GM12878 (cell line): Measurements from ENCODE around the gene ZDHHC1. TPM values are rescaled to one million over a fixed set of nuclear protein-coding genes. Genes with fewer than 3 reads are reported as not detected.

Experiments
- ATAC-seq: fragments of 200-7000 bp; cut with Tn5 transposase; 3 replicates; pipeline ENCODE4 v1.9.1; 2020; ENCODE audit warnings: mild to moderate bottlenecking, moderate library complexity
- BruUV-seq: library from RNA; stranded (reverse); fragments of 400-500 nt; replicated peaks from 2 replicates; lab custom pipeline; 2021; lab: Mats Ljungman, UMichigan
- CTCF ChIA-PET: fragments of 300-600 bp; sonication (Branson Sonifier 250); formaldehyde crosslinking; extraction: SDS; loops from one replicate; lab custom pipeline; 2021; ENCODE audit warnings: inconsistent platforms; lab: Yijun Ruan, JAX
- POLR2A ChIA-PET: fragments of 350-600 bp; formaldehyde crosslinking; extraction: SDS; loops from one replicate; lab custom pipeline; 2021; ENCODE audit warnings: inconsistent platforms; lab: Charles Lee
- RAD21 ChIA-PET: fragments of 300-600 bp; sonication (Branson Sonifier 250); formaldehyde crosslinking; loops from one replicate; lab custom pipeline; 2023; ENCODE audit warnings: antibody characterized with exemption; ENCODE audit not compliant: unreplicated experiment; lab: Charles Lee
- SMC1A ChIA-PET: fragments of 300-600 bp; sonication (Branson Sonifier 250); formaldehyde crosslinking; loops from one replicate; lab custom pipeline; 2023; ENCODE audit not compliant: unreplicated experiment, uncharacterized antibody; lab: Charles Lee
- DNase-seq: peaks from one replicate; pipeline ENCODE4 v3.0.0-alpha.2; 2011; ENCODE audit warnings: low read depth, low spot score
- FAIRE-seq: peaks from 3 replicates; lab custom pipeline; 2011; peaks lifted over from hg19 to GRCh38; lab: Jason Lieb, UNC
- H2AFZ ChIP-seq: 2 replicates; pipeline ENCODE4 v1.6.0; 2011; ENCODE audit warnings: low read depth, low read length, control low read depth; ENCODE audit not compliant: control insufficient read depth
- H3K27ac ChIP-seq: 2 replicates; pipeline ENCODE4 v1.5.1; 2011; ENCODE audit warnings: control low read depth; ENCODE audit not compliant: control insufficient read depth, insufficient read depth
- H3K27me3 ChIP-seq, 2 experiments: replicated peaks in 1 of 2; 2 replicates each; pipeline versions ENCODE4 v1.6.0 to v1.6.1; 2011; ENCODE audit warnings: low read length in 1 of 2; ENCODE audit not compliant: control insufficient read depth in 2 of 2, insufficient read depth in 2 of 2
- H3K36me3 ChIP-seq, 2 experiments: 2 replicates each; pipeline ENCODE4 v1.5.1; 2011; ENCODE audit warnings: low read length in 1 of 2; ENCODE audit not compliant: control insufficient read depth in 2 of 2, insufficient read depth in 2 of 2
- H3K4me1 ChIP-seq: 2 replicates; pipeline ENCODE4 v1.6.1; 2011; ENCODE audit warnings: mild to moderate bottlenecking, low read length, moderate library complexity, mixed read lengths; ENCODE audit not compliant: control insufficient read depth, insufficient read depth
- H3K4me2 ChIP-seq: 2 replicates; pipeline ENCODE4 v1.6.0; 2011; ENCODE audit warnings: control low read depth; ENCODE audit not compliant: control insufficient read depth, insufficient read depth
- H3K4me3 ChIP-seq: fragments of 200-600 bp; sonication (generic); 2 replicates; pipeline ENCODE4 v1.5.1; 2016
- H3K79me2 ChIP-seq: 2 replicates; pipeline ENCODE4 v1.6.0; 2011; ENCODE audit warnings: low read length; ENCODE audit not compliant: control insufficient read depth, insufficient read depth
- H3K9ac ChIP-seq: 2 replicates; pipeline ENCODE4 v1.8.0; 2011; ENCODE audit warnings: low read length, control low read depth, mixed read lengths; ENCODE audit not compliant: control insufficient read depth, insufficient read depth
- H3K9me3 ChIP-seq: replicated peaks from 3 replicates; pipeline ENCODE4 v1.5.1; 2011; ENCODE audit warnings: mild to moderate bottlenecking, low read length; ENCODE audit not compliant: control insufficient read depth, insufficient read depth
- H4K20me1 ChIP-seq: 2 replicates; pipeline ENCODE4 v1.6.0; 2011; ENCODE audit not compliant: control insufficient read depth, insufficient read depth
- ATF7 ChIP-seq: fragments of 450-650 bp; IDR thresholded peaks from 2 replicates; pipeline ENCODE4 v1.6.1; 2016; ENCODE audit warnings: low read depth, mild to moderate bottlenecking
- RAD21 ChIP-seq: IDR thresholded peaks from 2 replicates; pipeline ENCODE4 v1.6.1; 2011; ENCODE audit warnings: mild to moderate bottlenecking, low read depth, low read length, moderate library complexity; ENCODE audit not compliant: insufficient read depth
- SMC3 ChIP-seq: IDR thresholded peaks from 2 replicates; pipeline ENCODE4 v1.6.1; 2011; ENCODE audit warnings: low read length, improper control_type of control experiment, borderline replicate concordance
- YY1 ChIP-seq: IDR thresholded peaks from 2 replicates; pipeline ENCODE4 v1.6.1; 2011; ENCODE audit warnings: low read depth, mild to moderate bottlenecking, low read length
- WGBS: methylation state at CpG from one replicate; pipeline ENCODE4 v1.1.6; 2016; ENCODE audit warnings: low lambda C conversion rate; ENCODE audit not compliant: insufficient replicate concordance, insufficient coverage; ENCODE audit errors: missing lambda C conversion rate; 5-methylcytosine and 5-hydroxymethylcytosine counted together
- in situ Hi-C: fragments of 300-500 bp; cut with MboI; formaldehyde crosslinking; loops from 9 replicates; pipeline ENCODE4 v1.14.3; 2018; ENCODE audit warnings: mixed read lengths
- intact Hi-C: fragments of 100-400 bp; cut with micrococcal nuclease; formaldehyde crosslinking; loops from one replicate; pipeline ENCODE4 v1.14.2; 2022; ENCODE audit not compliant: unreplicated experiment
- polyA plus RNA-seq, 11 experiments: library from polyadenylated mRNA; depleted of rRNA in 4 of 11; unstranded in 6 of 11; stranded (reverse) in 5 of 11; fragments of >200 nt; fragmentation: Nextera tagmentation in 4 of 11; fragmentation: Illumina TruSeq in 1 of 11; extraction: Ambion mirVana in 4 of 11; extraction: Trizol in 1 of 11; gene quantifications; 1 replicate in 1 of 11; 2 replicates in 10 of 11; pipeline versions ENCODE4 v1.2.1 to v1.2.3, GENCODE V29; 2011 to 2016; ENCODE audit warnings: inconsistent platforms in 2 of 11, missing spikeins in 2 of 11, low read depth in 1 of 11
- total RNA-seq, 4 experiments: library from RNA; depleted of rRNA in 3 of 4; stranded (reverse); fragments of >200 nt in 3 of 4; fragmentation: Illumina TruSeq in 1 of 4; extraction: Trizol in 1 of 4; gene quantifications; 2 replicates each; pipeline versions ENCODE4 v1.2.1 to v1.2.3, GENCODE V29; 2013 to 2021
- TF ChIP-seq, protein P1 (sequence below), 3 experiments: IDR thresholded peaks in 2 of 3; conservative IDR thresholded peaks in 1 of 3; 2 replicates each; pipeline ENCODE4 v1.5.1; 2011; ENCODE audit warnings: low read depth in 3 of 3, low read length in 3 of 3, mild to moderate bottlenecking in 3 of 3, control low read depth in 2 of 3, moderate library complexity in 2 of 3, inconsistent platforms in 1 of 3, mixed read lengths in 1 of 3; ENCODE audit not compliant: control insufficient read depth in 2 of 3, insufficient read depth in 1 of 3; ENCODE audit errors: extremely low read depth in 1 of 3

The ZDHHC1 gene
- total and polyA plus RNA-seq, 10 of the 15 experiments (the other 5 are each of a cell fraction or from before 2014, with no cell fraction given), result 0.07 to 1.2 (median 0.66) TPM; not detected in 2

DNA sequence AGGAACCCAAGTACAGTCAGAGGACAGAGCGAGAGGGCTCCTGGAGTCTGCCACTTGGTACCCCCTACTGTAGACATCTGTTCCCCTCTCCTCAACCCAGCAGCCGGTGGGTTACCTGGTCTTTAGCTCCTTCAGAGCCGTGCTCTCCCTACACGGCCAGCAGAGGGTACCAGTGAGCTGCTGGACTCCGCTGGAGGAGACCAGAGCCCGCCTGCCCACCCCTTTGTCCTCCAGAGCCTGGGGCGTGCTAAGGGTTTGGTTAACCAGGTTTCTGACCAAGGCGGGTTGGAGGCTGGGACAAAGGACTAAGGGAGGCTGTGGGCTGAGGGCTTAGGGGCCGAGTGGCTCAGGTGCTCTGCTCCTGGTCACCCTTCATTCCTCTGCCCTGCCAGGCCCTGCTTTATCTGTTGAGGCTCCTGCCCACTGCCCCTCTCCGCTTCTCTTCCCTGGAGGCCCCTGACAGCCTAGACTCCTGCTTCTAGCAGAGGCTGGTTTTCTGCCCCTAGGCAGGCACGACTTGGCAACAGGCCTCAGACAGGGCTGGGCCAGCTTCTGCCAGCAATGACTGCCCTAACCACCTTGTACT lies 12.0 kb upstream of the ZDHHC1 start:
- DNase-seq (no peak), ATAC-seq (peak; percentile 88), FAIRE-seq (no peak)
- no peak overlapping the region for H3K9ac ChIP-seq
- BruUV-seq, result no TSS peak
- H3K9me3 ChIP-seq, result no peaks in the 10 kb centered on the region
- H3K36me3 ChIP-seq, result no peaks in the 10 kb centered on the region
- peaks cover 12 to 15% of the 10 kb centered on the region in 2 experiments for H3K27me3 ChIP-seq
- no peaks in the 10 kb centered on the region for H3K79me2 ChIP-seq
- in situ Hi-C loops (no loop called here), intact Hi-C loops (loop anchor here (1.0 kb wide), 3 partner anchors 19 to 86 kb away; no protein-coding TSS in a partner anchor)
- ChIA-PET SMC1A (interaction anchor here (0.6 to 2.8 kb wide), 15 partner anchors 10 to 88 kb away, joined by 3 to 19 read pairs (median 4); partner anchors contain the start of genes ATP6V0D1 and ZDHHC1), RAD21 (interaction anchor here (0.6 to 3.1 kb wide), 23 partner anchors 9 to 181 kb away, joined by 3 to 31 read pairs (median 4); partner anchors contain the start of genes ATP6V0D1 and FHOD1), CTCF (interaction anchor here (0.6 to 5.6 kb wide), 33 partner anchors 8 to 346 kb away, joined by 3 to 84 read pairs (median 4); partner anchors contain the start of genes ATP6V0D1, CARMIL2 and ZDHHC1), POLR2A (interaction anchor here (1.5 kb wide), 1 partner anchor 37 kb away, joined by 4 read pairs; no protein-coding TSS in a partner anchor)
- no peak overlapping the region for H3K4me2 ChIP-seq
- TF ChIP-seq YY1, result 0 out of 2 replicates have a peak, but pooled peaks have one; percentile 58
- TF ChIP-seq, protein P1, sequence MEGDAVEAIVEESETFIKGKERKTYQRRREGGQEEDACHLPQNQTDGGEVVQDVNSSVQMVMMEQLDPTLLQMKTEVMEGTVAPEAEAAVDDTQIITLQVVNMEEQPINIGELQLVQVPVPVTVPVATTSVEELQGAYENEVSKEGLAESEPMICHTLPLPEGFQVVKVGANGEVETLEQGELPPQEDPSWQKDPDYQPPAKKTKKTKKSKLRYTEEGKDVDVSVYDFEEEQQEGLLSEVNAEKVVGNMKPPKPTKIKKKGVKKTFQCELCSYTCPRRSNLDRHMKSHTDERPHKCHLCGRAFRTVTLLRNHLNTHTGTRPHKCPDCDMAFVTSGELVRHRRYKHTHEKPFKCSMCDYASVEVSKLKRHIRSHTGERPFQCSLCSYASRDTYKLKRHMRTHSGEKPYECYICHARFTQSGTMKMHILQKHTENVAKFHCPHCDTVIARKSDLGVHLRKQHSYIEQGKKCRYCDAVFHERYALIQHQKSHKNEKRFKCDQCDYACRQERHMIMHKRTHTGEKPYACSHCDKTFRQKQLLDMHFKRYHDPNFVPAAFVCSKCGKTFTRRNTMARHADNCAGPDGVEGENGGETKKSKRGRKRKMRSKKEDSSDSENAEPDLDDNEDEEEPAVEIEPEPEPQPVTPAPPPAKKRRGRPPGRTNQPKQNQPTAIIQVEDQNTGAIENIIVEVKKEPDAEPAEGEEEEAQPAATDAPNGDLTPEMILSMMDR (IDR thresholded peaks at IDR 0.05 in 2 of 3, conservative IDR thresholded peaks at IDR 0.05 in 1 of 3; ENCODE audit: control insufficient read depth in 2 of 3, extremely low read depth in 1 of 3, insufficient read depth in 1 of 3, low read depth in 3 of 3, low read length in 3 of 3), result peak; percentile 83 to 96 (median 86)
- peak; percentile 81; the same call in 1 of the 2 replicates for TF ChIP-seq SMC3
- TF ChIP-seq ATF7, result no peak
- TF ChIP-seq RAD21, result peak; percentile 72
- H4K20me1 ChIP-seq, result no peaks in the 10 kb centered on the region
- H2AFZ ChIP-seq, result no peak overlapping the region
- WGBS, result 9% methylated on average over 11 of the region's 11 CpGs
- H3K4me1 ChIP-seq, result peaks cover 4% of the 10 kb centered on the region; the same call in 1 of the 2 replicates
- H3K27ac ChIP-seq, result no peak overlapping the region
- no peak overlapping the region for H3K4me3 ChIP-seq
